BJ (cell line): ENCODE data around the gene KCNH4. TPM values are rescaled to one million over a fixed set of nuclear protein-coding genes. Genes with fewer than 3 reads are reported as not detected.
"Not testable (repeated sequence)": the region's sequence is repeated elsewhere in the genome, so short reads cannot be mapped to it uniquely, and the experiment has no call there.

Experiments used
- CTCF ChIA-PET: fragments of 350-600 bp; formaldehyde crosslinking; extraction: SDS; loops from one replicate; lab custom pipeline; 2021; ENCODE audit warnings: antibody characterized with exemption, inconsistent platforms; lab: Yijun Ruan, JAX
- POLR2A ChIA-PET: fragments of 300-600 bp; sonication (Branson Sonifier 250); formaldehyde crosslinking; extraction: SDS; loops from one replicate; lab custom pipeline; 2021; ENCODE audit warnings: antibody characterized with exemption; lab: Charles Lee
- DNase-seq: peaks from one replicate; pipeline ENCODE4 v3.0.0-alpha.2; 2011; ENCODE audit warnings: low read depth
- H3K27me3 ChIP-seq: 2 replicates; pipeline ENCODE4 v1.6.0; 2011; ENCODE audit warnings: low read length; ENCODE audit not compliant: control insufficient read depth, insufficient read depth
- H3K36me3 ChIP-seq: 2 replicates; pipeline ENCODE4 v1.5.1; 2011; ENCODE audit warnings: low read length; ENCODE audit not compliant: control insufficient read depth, insufficient read depth
- H3K4me3 ChIP-seq: 2 replicates; pipeline ENCODE4 v1.5.1; 2011; ENCODE audit warnings: low read depth, mild to moderate bottlenecking, control low read depth, low read length
- polyA plus RNA-seq: library from polyadenylated mRNA; depleted of rRNA; stranded (reverse); fragments of >200 nt; gene quantifications from 2 replicates; pipeline ENCODE4 v1.2.3, GENCODE V29; 2011
- TF ChIP-seq, protein P1 (sequence below): IDR thresholded peaks from 2 replicates; pipeline ENCODE4 v1.5.1; 2011; ENCODE audit warnings: low read depth, mild to moderate bottlenecking, control low read depth, inconsistent platforms, low read length, moderate library complexity; ENCODE audit not compliant: insufficient read depth

The KCNH4 gene
- polyA plus RNA-seq, 1 experiment, result 0.07 TPM

- peaks cover 10% of the 10 kb centered on the region for H3K36me3 ChIP-seq
- H3K27me3 ChIP-seq, result no peaks in the 10 kb centered on the region
- ChIA-PET POLR2A (no interaction called here), CTCF (no interaction called here)
- TF ChIP-seq, protein P1, sequence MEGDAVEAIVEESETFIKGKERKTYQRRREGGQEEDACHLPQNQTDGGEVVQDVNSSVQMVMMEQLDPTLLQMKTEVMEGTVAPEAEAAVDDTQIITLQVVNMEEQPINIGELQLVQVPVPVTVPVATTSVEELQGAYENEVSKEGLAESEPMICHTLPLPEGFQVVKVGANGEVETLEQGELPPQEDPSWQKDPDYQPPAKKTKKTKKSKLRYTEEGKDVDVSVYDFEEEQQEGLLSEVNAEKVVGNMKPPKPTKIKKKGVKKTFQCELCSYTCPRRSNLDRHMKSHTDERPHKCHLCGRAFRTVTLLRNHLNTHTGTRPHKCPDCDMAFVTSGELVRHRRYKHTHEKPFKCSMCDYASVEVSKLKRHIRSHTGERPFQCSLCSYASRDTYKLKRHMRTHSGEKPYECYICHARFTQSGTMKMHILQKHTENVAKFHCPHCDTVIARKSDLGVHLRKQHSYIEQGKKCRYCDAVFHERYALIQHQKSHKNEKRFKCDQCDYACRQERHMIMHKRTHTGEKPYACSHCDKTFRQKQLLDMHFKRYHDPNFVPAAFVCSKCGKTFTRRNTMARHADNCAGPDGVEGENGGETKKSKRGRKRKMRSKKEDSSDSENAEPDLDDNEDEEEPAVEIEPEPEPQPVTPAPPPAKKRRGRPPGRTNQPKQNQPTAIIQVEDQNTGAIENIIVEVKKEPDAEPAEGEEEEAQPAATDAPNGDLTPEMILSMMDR, result no peak
- H3K4me3 ChIP-seq, result no peak overlapping the region
- no peak for DNase-seq
These were observed 29.1 kb upstream of the KCNH4 start for GRCh38 chr17:42210046-42210445.

- POLR2A ChIA-PET, H3K4me3 ChIP-seq, H3K27me3 ChIP-seq, DNase-seq: not testable (repeated sequence)
- CTCF ChIA-PET, result interaction anchor here (1.6 kb wide), 1 partner anchor 10 kb away, joined by 4 read pairs; no protein-coding TSS in a partner anchor
- peaks cover 19% of the 10 kb centered on the region for H3K36me3 ChIP-seq
These were observed 25.2 kb upstream of the KCNH4 start for GRCh38 chr17:42206153-42206612.

- H3K4me3 ChIP-seq, result no peak overlapping the region
- ChIA-PET CTCF (no interaction called here), POLR2A (no interaction called here)
- H3K36me3 ChIP-seq, result peaks cover 21% of the 10 kb centered on the region
- no peak for DNase-seq
- TF ChIP-seq, protein P1, result no peak
- no peaks in the 10 kb centered on the region for H3K27me3 ChIP-seq
These were observed 22.4 kb upstream of the KCNH4 start for GRCh38 chr17:42203354-42203753.

GRCh38 chr17:42202696-42203095 is 21.8 kb upstream of the KCNH4 start:
- no peak for DNase-seq
- POLR2A ChIA-PET, result no interaction called here

GRCh38 chr17:42202159-42202558 is 21.2 kb upstream of the KCNH4 start:
- Histone ChIP-seq H3K27me3 (no peaks in the 10 kb centered on the region), H3K4me3 (no peak overlapping the region), H3K36me3 (peaks cover 19% of the 10 kb centered on the region)
- POLR2A ChIA-PET, result no interaction called here
- CTCF ChIA-PET, result no interaction called here
- TF ChIP-seq, protein P1, result no peak
- no peak for DNase-seq

More at GRCh38 chr17:42202696-42203095, 21.8 kb upstream of the KCNH4 start:
- CTCF ChIA-PET, result no interaction called here
- no peaks in the 10 kb centered on the region for H3K27me3 ChIP-seq
- peaks cover 21% of the 10 kb centered on the region for H3K36me3 ChIP-seq
- TF ChIP-seq, protein P1, result no peak
- H3K4me3 ChIP-seq, result no peak overlapping the region

GRCh38 chr17:42201458-42201772 is 20.5 kb upstream of the KCNH4 start:
- TF ChIP-seq, protein P1, result no peak
- Histone ChIP-seq H3K4me3 (no peak overlapping the region), H3K36me3 (peaks cover 19% of the 10 kb centered on the region), H3K27me3 (no peaks in the 10 kb centered on the region)
- DNase-seq, result no peak
- CTCF ChIA-PET, result no interaction called here
- POLR2A ChIA-PET, result no interaction called here
